Karpas-422 (cell line): ENCODE measurements around the gene MOXD1. TPM values are rescaled to one million over a fixed set of nuclear protein-coding genes. Genes with fewer than 3 reads are reported as not detected.

Experiments used
- DNase-seq: peaks from one replicate; pipeline ENCODE4 v3.0.0-alpha.2; 2015
- H2AFZ ChIP-seq: fragments of 200-600 bp; sonication (generic); 2 replicates; pipeline ENCODE4 v1.6.1; 2014; ENCODE audit warnings: antibody characterized with exemption, low read length, mixed read lengths
- H3K27ac ChIP-seq: fragments of 200-600 bp; sonication (generic); 2 replicates; pipeline ENCODE4 v1.5.1; 2014; ENCODE audit warnings: mild to moderate bottlenecking, low read length, moderate library complexity
- H3K27me3 ChIP-seq: fragments of 200-600 bp; sonication (generic); 2 replicates; pipeline ENCODE4 v1.6.1; 2014; ENCODE audit warnings: low read length, mixed read lengths
- H3K36me3 ChIP-seq: fragments of 200-600 bp; sonication (generic); 2 replicates; pipeline ENCODE4 v1.6.1; 2014; ENCODE audit warnings: low read length, mixed read lengths; ENCODE audit not compliant: insufficient read depth
- H3K4me1 ChIP-seq: fragments of 200-600 bp; sonication (generic); 2 replicates; pipeline ENCODE4 v1.6.1; 2014; ENCODE audit warnings: mild to moderate bottlenecking, low read length, mixed read lengths
- H3K4me2 ChIP-seq: fragments of 200-600 bp; sonication (generic); 2 replicates; pipeline ENCODE4 v1.6.1; 2014; ENCODE audit warnings: low read length, low read depth, mild to moderate bottlenecking; ENCODE audit not compliant: poor library complexity, severe bottlenecking
- H3K4me3 ChIP-seq: fragments of 200-600 bp; sonication (generic); 2 replicates; pipeline ENCODE4 v1.5.1; 2014; ENCODE audit warnings: mild to moderate bottlenecking, antibody characterized with exemption, low read length, mixed read lengths
- H3K79me2 ChIP-seq: fragments of 200-600 bp; sonication (generic); 2 replicates; pipeline ENCODE4 v1.6.1; 2014; ENCODE audit warnings: mild to moderate bottlenecking, low read length, mixed read lengths
- H3K9ac ChIP-seq: fragments of 200-600 bp; sonication (generic); 2 replicates; pipeline ENCODE4 v1.6.0; 2014; ENCODE audit warnings: low read length
- H3K9me2 ChIP-seq: fragments of 200-600 bp; sonication (generic), shearing (Covaris generic); replicated peaks from 2 replicates; pipeline ENCODE4 v1.6.0; 2014; ENCODE audit warnings: mild to moderate bottlenecking, low read length, moderate library complexity; ENCODE audit not compliant: insufficient read depth
- H3K9me3 ChIP-seq: fragments of 300-700, 200-600 bp; sonication (generic); 2 replicates; pipeline ENCODE4 v1.6.1; 2014; ENCODE audit warnings: low read length, mixed read lengths
- H4K20me1 ChIP-seq: fragments of 200-600 bp; sonication (generic); 2 replicates; pipeline ENCODE4 v1.6.1; 2014; ENCODE audit warnings: mild to moderate bottlenecking, antibody characterized with exemption, low read length, low read depth; ENCODE audit not compliant: insufficient read depth
- total RNA-seq: library from RNA; depleted of rRNA; stranded (reverse); fragments of >200 nt; shearing (Covaris generic); gene quantifications from 2 replicates; pipeline ENCODE4 v1.2.3, GENCODE V29; 2014; ENCODE audit warnings: low replicate concordance

Gene MOXD1
- total RNA-seq, 1 experiment from 2014 or later, result not detected

GRCh38 chr6:132391391-132392269, 9.6 kb downstream of the MOXD1 start:
- Histone ChIP-seq H3K4me2 (no peak overlapping the region), H3K79me2 (no peaks in the 10 kb centered on the region), H3K4me1 (no peaks in the 10 kb centered on the region), H3K36me3 (no peaks in the 10 kb centered on the region), H3K9me3 (no peaks in the 10 kb centered on the region), H2AFZ (no peak overlapping the region), H3K9me2 (no peaks in the 10 kb centered on the region), H3K27ac (no peak overlapping the region), H3K9ac (no peak overlapping the region), H3K4me3 (no peak overlapping the region), H3K27me3 (no peaks in the 10 kb centered on the region), H4K20me1 (no peaks in the 10 kb centered on the region)
- DNase-seq, result no peak

GRCh38 chr6:132390451-132390850, 10.8 kb downstream of the MOXD1 start:
- H2AFZ ChIP-seq, result no peak overlapping the region
- no peak overlapping the region for H3K4me3 ChIP-seq
- H3K4me2 ChIP-seq, result no peak overlapping the region
- H3K9ac ChIP-seq, result no peak overlapping the region
- H3K27ac ChIP-seq, result no peak overlapping the region
- no peak for DNase-seq
- no peaks in the 10 kb centered on the region for H3K27me3 ChIP-seq
- no peaks in the 10 kb centered on the region for H3K36me3 ChIP-seq
- no peaks in the 10 kb centered on the region for H3K4me1 ChIP-seq
- H3K9me3 ChIP-seq, result no peaks in the 10 kb centered on the region
- no peaks in the 10 kb centered on the region for H3K9me2 ChIP-seq
- H3K79me2 ChIP-seq, result no peaks in the 10 kb centered on the region
- H4K20me1 ChIP-seq, result no peaks in the 10 kb centered on the region

- no peak overlapping the region for H3K9ac ChIP-seq
- no peak overlapping the region for H3K4me3 ChIP-seq
- no peak overlapping the region for H3K4me2 ChIP-seq
- H3K9me3 ChIP-seq, result no peaks in the 10 kb centered on the region
- no peaks in the 10 kb centered on the region for H3K9me2 ChIP-seq
- no peaks in the 10 kb centered on the region for H3K79me2 ChIP-seq
- no peaks in the 10 kb centered on the region for H3K36me3 ChIP-seq
- no peaks in the 10 kb centered on the region for H4K20me1 ChIP-seq
- DNase-seq, result no peak
- no peak overlapping the region for H2AFZ ChIP-seq
- no peaks in the 10 kb centered on the region for H3K27me3 ChIP-seq
- no peaks in the 10 kb centered on the region for H3K4me1 ChIP-seq
- no peak overlapping the region for H3K27ac ChIP-seq
Observed at GRCh38 chr6:132390017-132390416, 11.3 kb downstream of the MOXD1 start.

GRCh38 chr6:132388291-132388690, 13.0 kb downstream of the MOXD1 start:
- no peaks in the 10 kb centered on the region for H3K4me1 ChIP-seq
- no peaks in the 10 kb centered on the region for H3K79me2 ChIP-seq
- H3K27ac ChIP-seq, result no peak overlapping the region
- H2AFZ ChIP-seq, result no peak overlapping the region
- no peak overlapping the region for H3K9ac ChIP-seq
- no peak overlapping the region for H3K4me3 ChIP-seq
- no peaks in the 10 kb centered on the region for H3K9me2 ChIP-seq
- no peaks in the 10 kb centered on the region for H3K36me3 ChIP-seq
- no peak overlapping the region for H3K4me2 ChIP-seq
- H3K9me3 ChIP-seq, result no peaks in the 10 kb centered on the region
- H3K27me3 ChIP-seq, result no peaks in the 10 kb centered on the region
- no peaks in the 10 kb centered on the region for H4K20me1 ChIP-seq
- DNase-seq, result no peak

GRCh38 chr6:132382630-132383175, 18.6 kb downstream of the MOXD1 start:
- Histone ChIP-seq H3K79me2 (no peaks in the 10 kb centered on the region), H3K27me3 (no peaks in the 10 kb centered on the region), H3K9me3 (no peaks in the 10 kb centered on the region), H2AFZ (no peak overlapping the region), H3K9ac (no peak overlapping the region), H3K4me2 (no peak overlapping the region), H4K20me1 (no peaks in the 10 kb centered on the region), H3K9me2 (no peaks in the 10 kb centered on the region), H3K4me3 (no peak overlapping the region), H3K27ac (no peak overlapping the region), H3K36me3 (no peaks in the 10 kb centered on the region), H3K4me1 (0 out of 2 replicates have a peak, but pooled peaks cover 2% of the 10 kb centered on the region)
- no peak for DNase-seq

- no peaks in the 10 kb centered on the region for H4K20me1 ChIP-seq
- DNase-seq, result no peak
- H3K9me3 ChIP-seq, result no peaks in the 10 kb centered on the region
- H3K9ac ChIP-seq, result no peak overlapping the region
- no peak overlapping the region for H3K4me2 ChIP-seq
- 0 out of 2 replicates have a peak, but pooled peaks cover 2% of the 10 kb centered on the region for H3K4me1 ChIP-seq
- H3K79me2 ChIP-seq, result no peaks in the 10 kb centered on the region
- H3K36me3 ChIP-seq, result no peaks in the 10 kb centered on the region
- H3K4me3 ChIP-seq, result no peak overlapping the region
- H3K27ac ChIP-seq, result no peak overlapping the region
- H3K9me2 ChIP-seq, result no peaks in the 10 kb centered on the region
- H3K27me3 ChIP-seq, result no peaks in the 10 kb centered on the region
- H2AFZ ChIP-seq, result no peak overlapping the region
Observed at GRCh38 chr6:132381381-132381780, 19.9 kb downstream of the MOXD1 start.

GRCh38 chr6:132380358-132381029, 20.8 kb downstream of the MOXD1 start:
- Histone ChIP-seq H3K4me2 (no peak overlapping the region), H3K9ac (no peak overlapping the region), H3K27me3 (no peaks in the 10 kb centered on the region), H3K4me1 (0 out of 2 replicates have a peak, but pooled peaks cover 2% of the 10 kb centered on the region), H3K9me3 (no peaks in the 10 kb centered on the region), H3K4me3 (no peak overlapping the region), H3K27ac (no peak overlapping the region), H3K9me2 (no peaks in the 10 kb centered on the region), H2AFZ (no peak overlapping the region), H4K20me1 (no peaks in the 10 kb centered on the region), H3K79me2 (no peaks in the 10 kb centered on the region), H3K36me3 (no peaks in the 10 kb centered on the region)
- no peak for DNase-seq

GRCh38 chr6:132369526-132369925, 31.7 kb downstream of the MOXD1 start:
- Histone ChIP-seq H2AFZ (no peak overlapping the region), H3K79me2 (no peaks in the 10 kb centered on the region), H3K4me3 (no peak overlapping the region), H4K20me1 (no peaks in the 10 kb centered on the region), H3K4me1 (no peaks in the 10 kb centered on the region), H3K9ac (no peak overlapping the region), H3K36me3 (no peaks in the 10 kb centered on the region), H3K27me3 (no peaks in the 10 kb centered on the region), H3K4me2 (no peak overlapping the region), H3K9me2 (no peaks in the 10 kb centered on the region), H3K9me3 (no peaks in the 10 kb centered on the region), H3K27ac (no peak overlapping the region)
- DNase-seq, result no peak
